GM13977 (cell line): Measurements from ENCODE around the gene INPP5E.
A peak's percentile ranks its signal among the peaks of the same experiment; 100 is the strongest.

Experiments used
- DNase-seq: peaks from one replicate; pipeline ENCODE4 v3.0.0; 2012; ENCODE audit warnings: low spot score
- in situ Hi-C: fragments of 300-500 bp; cut with MboI; formaldehyde crosslinking; loops from one replicate; pipeline ENCODE4 v1.12.0; 2022; ENCODE audit warnings: low sequenced_read_pairs, low pct_unique_long_range_greater_than_20kb, mixed read lengths, inconsistent platforms; ENCODE audit not compliant: unreplicated experiment
- TF ChIP-seq, protein P1 (sequence below): IDR thresholded peaks from 2 replicates; pipeline ENCODE4 v1.5.1; 2012; ENCODE audit warnings: mild to moderate bottlenecking, control low read depth; ENCODE audit not compliant: insufficient read depth; ENCODE audit errors: extremely low read depth, missing control alignments

Gene INPP5E, protein sequence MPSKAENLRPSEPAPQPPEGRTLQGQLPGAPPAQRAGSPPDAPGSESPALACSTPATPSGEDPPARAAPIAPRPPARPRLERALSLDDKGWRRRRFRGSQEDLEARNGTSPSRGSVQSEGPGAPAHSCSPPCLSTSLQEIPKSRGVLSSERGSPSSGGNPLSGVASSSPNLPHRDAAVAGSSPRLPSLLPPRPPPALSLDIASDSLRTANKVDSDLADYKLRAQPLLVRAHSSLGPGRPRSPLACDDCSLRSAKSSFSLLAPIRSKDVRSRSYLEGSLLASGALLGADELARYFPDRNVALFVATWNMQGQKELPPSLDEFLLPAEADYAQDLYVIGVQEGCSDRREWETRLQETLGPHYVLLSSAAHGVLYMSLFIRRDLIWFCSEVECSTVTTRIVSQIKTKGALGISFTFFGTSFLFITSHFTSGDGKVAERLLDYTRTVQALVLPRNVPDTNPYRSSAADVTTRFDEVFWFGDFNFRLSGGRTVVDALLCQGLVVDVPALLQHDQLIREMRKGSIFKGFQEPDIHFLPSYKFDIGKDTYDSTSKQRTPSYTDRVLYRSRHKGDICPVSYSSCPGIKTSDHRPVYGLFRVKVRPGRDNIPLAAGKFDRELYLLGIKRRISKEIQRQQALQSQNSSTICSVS

GRCh38 chr9:136439481-136440408, at the start of gene INPP5E:
INPP5E (minus strand) TSS chr9:136439845; CDS start chr9:136439419, 426 bp downstream.
- in situ Hi-C loops, result no loop called here
- TF ChIP-seq, protein P1, sequence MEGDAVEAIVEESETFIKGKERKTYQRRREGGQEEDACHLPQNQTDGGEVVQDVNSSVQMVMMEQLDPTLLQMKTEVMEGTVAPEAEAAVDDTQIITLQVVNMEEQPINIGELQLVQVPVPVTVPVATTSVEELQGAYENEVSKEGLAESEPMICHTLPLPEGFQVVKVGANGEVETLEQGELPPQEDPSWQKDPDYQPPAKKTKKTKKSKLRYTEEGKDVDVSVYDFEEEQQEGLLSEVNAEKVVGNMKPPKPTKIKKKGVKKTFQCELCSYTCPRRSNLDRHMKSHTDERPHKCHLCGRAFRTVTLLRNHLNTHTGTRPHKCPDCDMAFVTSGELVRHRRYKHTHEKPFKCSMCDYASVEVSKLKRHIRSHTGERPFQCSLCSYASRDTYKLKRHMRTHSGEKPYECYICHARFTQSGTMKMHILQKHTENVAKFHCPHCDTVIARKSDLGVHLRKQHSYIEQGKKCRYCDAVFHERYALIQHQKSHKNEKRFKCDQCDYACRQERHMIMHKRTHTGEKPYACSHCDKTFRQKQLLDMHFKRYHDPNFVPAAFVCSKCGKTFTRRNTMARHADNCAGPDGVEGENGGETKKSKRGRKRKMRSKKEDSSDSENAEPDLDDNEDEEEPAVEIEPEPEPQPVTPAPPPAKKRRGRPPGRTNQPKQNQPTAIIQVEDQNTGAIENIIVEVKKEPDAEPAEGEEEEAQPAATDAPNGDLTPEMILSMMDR, result peak; percentile 75
- peak; percentile 98 for DNase-seq

DNA sequence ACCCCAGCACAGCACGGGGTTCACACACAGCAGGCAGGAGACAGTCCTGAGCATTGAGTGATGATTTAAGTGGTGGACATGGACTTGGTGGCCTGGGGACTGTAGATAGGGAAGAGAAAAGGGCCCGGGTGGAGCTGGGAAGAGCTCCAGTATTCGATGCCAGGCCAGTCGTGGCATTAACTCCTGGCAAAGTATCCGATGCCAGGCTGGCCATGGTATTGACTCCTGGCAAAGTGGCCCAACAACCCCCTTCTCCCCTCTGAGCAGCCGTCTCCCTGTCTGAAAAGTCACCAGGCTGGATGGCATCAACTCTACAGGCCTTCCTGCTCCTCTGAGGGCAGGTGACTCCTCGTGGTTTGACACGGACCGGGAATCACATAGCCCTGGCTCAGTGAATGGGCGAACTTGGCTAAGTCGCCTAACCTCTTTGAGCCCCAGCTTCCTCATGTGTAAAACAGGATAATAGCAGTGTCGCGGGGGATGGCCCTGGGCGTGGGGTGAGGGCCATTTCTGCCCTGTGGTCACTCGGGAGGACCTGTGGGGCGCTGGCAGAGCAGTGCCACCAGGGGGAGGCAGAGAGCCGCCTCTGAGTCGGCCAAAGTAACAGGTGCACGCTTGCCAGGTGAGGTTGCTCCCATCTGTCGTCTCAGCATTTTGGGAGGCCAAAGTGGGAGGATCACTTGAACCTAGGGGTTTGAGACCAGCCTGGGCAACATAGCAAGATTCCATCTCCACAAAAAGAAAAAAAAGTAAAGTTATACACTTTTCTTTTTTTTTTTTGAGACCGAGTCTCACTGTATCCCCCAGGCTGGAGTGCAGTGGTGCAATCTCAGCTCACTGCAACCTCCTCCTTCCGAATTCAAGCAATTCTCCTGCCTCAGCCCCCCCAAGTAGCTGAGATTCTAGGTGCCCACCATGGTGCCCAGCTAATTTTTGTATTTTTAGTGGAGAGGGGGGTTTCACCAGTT, 48.9 kb upstream of the INPP5E start:
- in situ Hi-C loops, result no loop called here
- DNase-seq, result peak; percentile 77
- TF ChIP-seq, protein P1, result peak; percentile 98

GRCh38 chr9:136487672-136488071, 48.0 kb upstream of the INPP5E start:
- in situ Hi-C loops, result no loop called here
- TF ChIP-seq, protein P1, result no peak
- no peak for DNase-seq

DNA sequence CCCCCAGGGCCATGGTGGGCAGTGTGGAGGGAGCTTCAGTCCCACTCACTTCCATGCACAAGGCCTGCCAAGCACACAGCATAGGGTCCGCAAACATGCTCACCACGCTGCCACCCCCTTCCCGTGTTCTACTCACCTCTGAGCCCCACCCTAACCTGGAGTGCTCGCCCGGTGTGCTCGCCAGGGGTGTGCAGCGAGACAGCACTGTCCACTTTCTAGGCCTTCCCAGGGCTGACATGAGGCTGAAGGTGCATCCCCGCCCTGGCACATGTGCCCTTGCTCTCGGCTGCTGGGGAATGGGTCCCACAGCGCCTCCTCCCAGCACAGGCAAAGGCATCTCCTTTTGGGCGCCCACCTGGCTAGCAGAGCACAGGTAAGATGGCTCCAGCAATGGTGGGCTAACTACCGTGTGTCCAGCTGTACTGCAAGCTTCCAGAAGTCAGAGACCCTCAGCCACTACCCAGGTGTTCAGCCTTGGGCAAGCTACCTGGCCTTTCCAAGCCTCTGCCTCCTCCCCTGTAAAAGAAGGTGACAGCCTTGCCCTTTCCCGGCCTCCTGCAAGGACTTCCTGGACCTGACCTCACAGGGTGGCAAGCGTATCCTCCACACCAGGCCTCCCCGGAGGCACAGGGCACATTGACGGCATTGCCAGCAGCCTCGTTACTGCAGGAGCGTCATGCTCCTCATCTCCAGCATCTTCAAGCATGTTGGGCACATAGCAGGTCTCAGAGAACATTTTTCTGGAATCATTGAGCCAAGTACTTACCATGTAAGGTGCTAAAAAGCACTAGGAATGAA, 47.4 kb upstream of the INPP5E start:
- in situ Hi-C loops, result no loop called here
- DNase-seq, result no peak
- TF ChIP-seq, protein P1, result no peak

GRCh38 chr9:136486131-136486530, 46.5 kb upstream of the INPP5E start:
- no peak for DNase-seq
- TF ChIP-seq, protein P1, result no peak
- in situ Hi-C loops, result no loop called here
